Right atrium auricular region (tissue), 2 donors: ENCODE results near the gene KMT5C. TPM values are rescaled to one million over a fixed set of nuclear protein-coding genes. Genes with fewer than 3 reads are reported as not detected.

ENCODE experiments used
- DNase-seq: peaks from one replicate; pipeline ENCODE4 v3.0.0-alpha.2; 2019; ENCODE audit warnings: low spot score
- H3K27ac ChIP-seq, 2 donors: fragments of 200-600 bp; sonication (generic); 1 replicate in 1 of 2; 2 replicates in 1 of 2; pipeline ENCODE4 v1.5.1; 2016 to 2019
- H3K27me3 ChIP-seq, 2 donors: fragments of 200-600 bp; sonication (generic); one replicate each; pipeline versions ENCODE4 v1.5.1 to v1.6.0; 2017 to 2019
- H3K36me3 ChIP-seq: fragments of 200-600 bp; sonication (generic); one replicate; pipeline ENCODE4 v1.5.1; 2016
- H3K4me1 ChIP-seq, 2 donors: fragments of 200-600 bp; sonication (generic); one replicate each; pipeline versions ENCODE4 v1.5.1 to v1.6.0; 2017 to 2019
- H3K4me3 ChIP-seq, 2 donors: fragments of 200-600 bp; sonication (generic); 1 replicate in 1 of 2; 2 replicates in 1 of 2; pipeline ENCODE4 v1.5.1; 2017 to 2019; ENCODE audit warnings: mild to moderate bottlenecking in 1 of 2, moderate library complexity in 1 of 2
- H3K9me3 ChIP-seq, 2 donors: fragments of 200-600 bp; sonication (generic); one replicate each; pipeline ENCODE4 v1.5.1; 2019
- total RNA-seq, 2 donors: library from RNA; depleted of rRNA; stranded (reverse); fragments of >200 nt; gene quantifications; one replicate each; pipeline ENCODE4 v1.1.0, GENCODE V29; 2016
- TF ChIP-seq, protein P1 (sequence below), 2 donors: fragments of 200-600 bp; sonication (generic); IDR thresholded peaks; one replicate each; pipeline ENCODE4 v1.5.1; 2019; ENCODE audit warnings: antibody characterized with exemption in 2 of 2

The KMT5C gene
- total RNA-seq, 2 donors from 2014 or later: 2.4 to 3.3 TPM

DNA sequence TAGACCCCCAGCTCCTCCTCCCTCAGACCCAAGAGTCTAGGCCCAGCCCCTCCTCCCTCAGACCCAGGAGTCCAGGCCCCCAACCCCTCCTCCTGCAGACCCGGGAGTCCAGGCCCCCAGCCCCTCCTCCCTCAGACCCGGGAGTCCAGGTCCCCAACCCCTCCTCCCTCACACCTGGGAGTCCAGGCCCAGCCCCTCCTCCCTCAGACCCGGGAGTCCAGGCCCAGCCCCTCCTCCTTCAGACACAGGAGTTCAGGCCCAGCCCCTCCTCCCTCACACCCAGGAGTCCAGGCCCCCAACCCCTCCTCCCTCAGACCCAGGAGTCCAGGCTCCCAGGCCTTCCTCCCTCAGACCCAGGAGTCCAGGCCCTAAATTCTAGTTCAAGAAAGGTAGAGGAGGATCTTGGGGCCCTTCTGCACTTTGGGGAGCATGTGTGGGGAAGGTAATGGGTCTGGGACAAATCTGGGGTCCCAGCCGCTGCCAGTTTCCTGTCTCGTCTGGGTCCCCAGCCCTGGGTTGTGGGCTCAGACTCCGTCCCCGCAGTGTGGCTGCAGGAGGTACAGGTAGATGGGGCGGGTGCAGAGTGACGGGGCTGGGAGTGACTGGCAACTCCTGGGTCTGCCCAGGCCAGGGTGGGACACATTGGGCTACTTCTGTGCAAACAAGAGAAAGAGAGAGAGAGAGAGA lies 33.8 kb downstream of the KMT5C start:
- Histone ChIP-seq H3K4me1 (peaks cover 0 to 22% of the 10 kb centered on the region in 2 donors), H3K4me3 (no peak overlapping the region), H3K9me3 (no peaks in the 10 kb centered on the region), H3K27ac (no peak overlapping the region), H3K36me3 (no peaks in the 10 kb centered on the region), H3K27me3 (peaks cover 12 to 45% of the 10 kb centered on the region in 2 donors)
- TF ChIP-seq, protein P1, sequence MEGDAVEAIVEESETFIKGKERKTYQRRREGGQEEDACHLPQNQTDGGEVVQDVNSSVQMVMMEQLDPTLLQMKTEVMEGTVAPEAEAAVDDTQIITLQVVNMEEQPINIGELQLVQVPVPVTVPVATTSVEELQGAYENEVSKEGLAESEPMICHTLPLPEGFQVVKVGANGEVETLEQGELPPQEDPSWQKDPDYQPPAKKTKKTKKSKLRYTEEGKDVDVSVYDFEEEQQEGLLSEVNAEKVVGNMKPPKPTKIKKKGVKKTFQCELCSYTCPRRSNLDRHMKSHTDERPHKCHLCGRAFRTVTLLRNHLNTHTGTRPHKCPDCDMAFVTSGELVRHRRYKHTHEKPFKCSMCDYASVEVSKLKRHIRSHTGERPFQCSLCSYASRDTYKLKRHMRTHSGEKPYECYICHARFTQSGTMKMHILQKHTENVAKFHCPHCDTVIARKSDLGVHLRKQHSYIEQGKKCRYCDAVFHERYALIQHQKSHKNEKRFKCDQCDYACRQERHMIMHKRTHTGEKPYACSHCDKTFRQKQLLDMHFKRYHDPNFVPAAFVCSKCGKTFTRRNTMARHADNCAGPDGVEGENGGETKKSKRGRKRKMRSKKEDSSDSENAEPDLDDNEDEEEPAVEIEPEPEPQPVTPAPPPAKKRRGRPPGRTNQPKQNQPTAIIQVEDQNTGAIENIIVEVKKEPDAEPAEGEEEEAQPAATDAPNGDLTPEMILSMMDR (IDR thresholded peaks at IDR 0.05): no peak
- no peak for DNase-seq

DNA sequence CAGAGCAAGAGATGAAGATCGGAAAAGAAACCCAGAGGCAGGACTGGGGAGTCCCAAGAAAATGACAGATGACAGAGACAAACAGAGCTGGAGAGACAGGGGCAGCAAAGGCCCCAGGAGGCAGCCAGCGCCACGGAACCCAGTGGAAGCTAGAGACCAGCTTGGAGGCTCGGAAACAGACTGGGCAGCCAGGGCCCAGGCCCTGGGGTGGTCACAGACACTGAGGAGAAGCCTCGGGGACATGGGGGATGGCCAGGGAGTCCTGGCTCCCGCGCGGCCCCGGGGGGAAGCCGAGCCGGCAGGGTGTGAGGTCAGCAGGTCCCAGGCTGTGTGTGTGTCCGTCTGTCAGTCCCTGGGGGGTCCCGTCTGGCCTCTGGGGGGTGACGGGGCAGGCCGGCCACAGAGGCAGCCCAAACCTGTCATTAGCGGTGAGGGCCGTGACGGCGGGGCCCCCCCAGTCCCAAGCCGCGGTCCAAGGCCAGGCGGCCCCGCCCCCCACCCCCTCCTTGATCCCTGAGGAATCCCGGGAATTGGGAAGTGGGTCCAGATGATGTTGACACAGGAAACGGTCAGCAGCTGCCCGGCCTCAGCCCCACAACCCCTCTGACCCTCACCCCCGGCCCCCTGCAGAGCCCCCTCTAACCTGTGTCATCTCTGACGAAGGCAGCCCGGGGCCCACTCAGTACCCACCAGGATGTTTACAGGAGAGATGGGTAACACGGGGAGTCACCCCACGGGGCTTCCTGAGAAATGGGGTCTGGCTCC lies 34.5 kb downstream of the KMT5C start:
- H3K27ac ChIP-seq: no peak overlapping the region
- H3K36me3 ChIP-seq: no peaks in the 10 kb centered on the region
- H3K4me3 ChIP-seq: no peak overlapping the region
- peaks cover 0 to 16% of the 10 kb centered on the region in 2 donors for H3K4me1 ChIP-seq
- no peak for DNase-seq
- TF ChIP-seq, protein P1 (IDR thresholded peaks at IDR 0.05): no peak
- no peaks in the 10 kb centered on the region for H3K9me3 ChIP-seq
- H3K27me3 ChIP-seq: peaks cover 7 to 38% of the 10 kb centered on the region in 2 donors

DNA sequence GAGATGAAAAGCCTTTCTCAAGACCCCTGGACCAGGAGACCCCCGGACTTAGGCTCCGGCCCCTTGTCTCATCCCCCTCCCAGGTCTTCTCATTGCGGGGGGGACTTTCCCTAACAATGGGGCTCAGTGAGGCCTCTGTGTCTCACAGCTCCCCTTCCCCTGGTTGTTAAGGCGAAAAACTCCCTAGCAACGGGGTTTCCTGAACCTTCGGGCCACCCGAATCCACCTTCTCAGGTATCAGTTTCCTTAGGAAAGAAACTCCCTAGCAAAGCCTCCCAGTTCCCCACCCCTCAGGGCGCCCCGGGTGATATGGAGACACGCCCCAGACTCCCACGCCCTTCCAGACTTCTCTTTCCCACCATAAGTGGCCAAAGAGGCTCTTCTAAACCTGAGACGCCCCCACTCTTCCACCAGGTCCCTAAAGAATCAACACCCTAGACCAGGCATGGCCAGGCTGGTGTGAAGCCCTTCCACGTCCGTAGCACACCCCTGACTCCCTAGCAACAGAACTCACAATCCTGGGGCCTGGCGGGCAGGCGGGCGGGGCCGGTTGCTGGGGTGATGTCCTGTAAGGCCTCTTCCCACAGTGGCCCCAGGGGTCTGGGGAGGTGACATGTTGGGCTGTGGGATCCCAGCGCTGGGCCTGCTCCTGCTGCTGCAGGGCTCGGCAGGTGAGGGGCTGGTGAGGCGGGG lies 36.7 kb downstream of the KMT5C start, which contains the start of gene TMEM190:
TMEM190 (plus strand) TSS at position 586 of the 693 bp plus-strand sequence; CDS start at position 614, 28 bp downstream.
- H3K27ac ChIP-seq: no peak within 1 kb of the TSS
- H3K4me1 ChIP-seq: peaks cover 0 to 7% of the 10 kb centered on the region in 2 donors
- H3K9me3 ChIP-seq: no peaks in the 10 kb centered on the region
- TF ChIP-seq, protein P1 (IDR thresholded peaks at IDR 0.05): no peak
- no peak within 1 kb of the TSS for H3K4me3 ChIP-seq
- DNase-seq: no peak
- no peaks in the 10 kb centered on the region for H3K36me3 ChIP-seq
- peaks cover 3 to 25% of the 10 kb centered on the region in 2 donors for H3K27me3 ChIP-seq

- DNase-seq: no peak
- Histone ChIP-seq H3K36me3 (no peaks in the 10 kb centered on the region), H3K27ac (no peak overlapping the region), H3K9me3 (no peaks in the 10 kb centered on the region), H3K4me3 (no peak overlapping the region), H3K27me3 (peaks cover 3 to 25% of the 10 kb centered on the region in 2 donors), H3K4me1 (peaks cover 0 to 7% of the 10 kb centered on the region in 2 donors)
- TF ChIP-seq, protein P1 (IDR thresholded peaks at IDR 0.05): no peak
Observed at GRCh38 chr19:55377356-55378131, 37.9 kb downstream of the KMT5C start.

DNA sequence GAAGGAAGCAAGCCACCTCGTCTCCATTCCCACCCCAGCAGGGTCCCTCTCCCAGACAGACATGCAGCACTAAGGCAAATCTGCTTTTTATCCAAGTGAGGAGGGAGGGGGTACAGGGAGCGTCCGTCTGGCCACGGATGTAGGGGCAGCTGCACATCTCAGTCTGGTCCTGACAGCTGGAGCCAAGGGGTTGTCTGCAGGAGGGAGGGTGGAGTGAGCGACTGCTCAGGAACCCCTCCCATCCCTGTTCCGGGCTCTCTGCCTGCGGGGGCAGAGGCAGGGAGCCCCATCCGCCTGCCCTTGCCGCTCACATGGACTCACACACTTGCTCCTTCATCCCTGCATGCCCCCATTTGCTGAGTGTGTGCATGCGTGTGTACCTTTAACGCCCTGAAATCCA lies 39.5 kb downstream of the KMT5C start:
- Histone ChIP-seq H3K27me3 (peaks cover 0 to 15% of the 10 kb centered on the region in 2 donors), H3K4me3 (no peak overlapping the region), H3K9me3 (no peaks in the 10 kb centered on the region), H3K27ac (no peak overlapping the region), H3K36me3 (no peaks in the 10 kb centered on the region), H3K4me1 (peaks cover 0 to 16% of the 10 kb centered on the region in 2 donors)
- TF ChIP-seq, protein P1 (IDR thresholded peaks at IDR 0.05): no peak
- DNase-seq: no peak
